Measurements from ENCODE around the gene TUBA1B.

GRCh38 chr12:49091836-49092085, 39.4 kb downstream of the TUBA1B start:
- no peak for TF ChIP-seq ZFP30 (CRISPR knock-in tag; IDR thresholded peaks at IDR 0.05)
- TF ChIP-seq, protein P1, sequence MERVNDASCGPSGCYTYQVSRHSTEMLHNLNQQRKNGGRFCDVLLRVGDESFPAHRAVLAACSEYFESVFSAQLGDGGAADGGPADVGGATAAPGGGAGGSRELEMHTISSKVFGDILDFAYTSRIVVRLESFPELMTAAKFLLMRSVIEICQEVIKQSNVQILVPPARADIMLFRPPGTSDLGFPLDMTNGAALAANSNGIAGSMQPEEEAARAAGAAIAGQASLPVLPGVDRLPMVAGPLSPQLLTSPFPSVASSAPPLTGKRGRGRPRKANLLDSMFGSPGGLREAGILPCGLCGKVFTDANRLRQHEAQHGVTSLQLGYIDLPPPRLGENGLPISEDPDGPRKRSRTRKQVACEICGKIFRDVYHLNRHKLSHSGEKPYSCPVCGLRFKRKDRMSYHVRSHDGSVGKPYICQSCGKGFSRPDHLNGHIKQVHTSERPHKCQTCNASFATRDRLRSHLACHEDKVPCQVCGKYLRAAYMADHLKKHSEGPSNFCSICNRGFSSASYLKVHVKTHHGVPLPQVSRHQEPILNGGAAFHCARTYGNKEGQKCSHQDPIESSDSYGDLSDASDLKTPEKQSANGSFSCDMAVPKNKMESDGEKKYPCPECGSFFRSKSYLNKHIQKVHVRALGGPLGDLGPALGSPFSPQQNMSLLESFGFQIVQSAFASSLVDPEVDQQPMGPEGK (CRISPR knock-in tag; IDR thresholded peaks at IDR 0.05; ENCODE audit: borderline replicate concordance), result no peak
- TF ChIP-seq CREB5 (CRISPR knock-in tag; IDR thresholded peaks at IDR 0.05; ENCODE audit: low read depth), result no peak
- TF ChIP-seq GLIS3 (CRISPR knock-in tag; IDR thresholded peaks at IDR 0.05), result no peak
- TF ChIP-seq BACH2 (CRISPR knock-in tag; IDR thresholded peaks at IDR 0.05; ENCODE audit: borderline replicate concordance), result no peak
- TF ChIP-seq ARNTL (CRISPR knock-in tag; IDR thresholded peaks at IDR 0.05; ENCODE audit: borderline replicate concordance, low read depth), result no peak
- TF ChIP-seq ZNF565 (CRISPR knock-in tag; conservative IDR thresholded peaks at IDR 0.05; ENCODE audit: low read depth), result no peak
- no peak for TF ChIP-seq ZNF8 (CRISPR knock-in tag; IDR thresholded peaks at IDR 0.05)
- TF ChIP-seq ZFP3 (CRISPR knock-in tag; IDR thresholded peaks at IDR 0.05), result no peak
- no peak for TF ChIP-seq RARB (CRISPR knock-in tag; IDR thresholded peaks at IDR 0.05)
- TF ChIP-seq ZNF70 (CRISPR knock-in tag; IDR thresholded peaks at IDR 0.05), result no peak
- no peak for TF ChIP-seq CSDC2 (CRISPR knock-in tag; IDR thresholded peaks at IDR 0.05)
- TF ChIP-seq ZC3H10 (CRISPR knock-in tag; IDR thresholded peaks at IDR 0.05), result no peak
